Chondrocyte (in vitro differentiated cells): Measurements from ENCODE around the gene PLAC1. TPM values are rescaled to one million over a fixed set of nuclear protein-coding genes. Genes with fewer than 3 reads are reported as not detected.

Source experiments
- DNase-seq: peaks from one replicate; pipeline ENCODE4 v3.0.0; 2021; ENCODE audit warnings: mixed read lengths, low spot score
- H3K27ac Mint-ChIP-seq: one replicate; pipeline ENCODE4 v1.8.0; 2021; ENCODE audit warnings: mild to moderate bottlenecking, moderate library complexity, mixed read lengths; ENCODE audit not compliant: unreplicated experiment
- H3K27me3 Mint-ChIP-seq: 2 replicates; pipeline ENCODE4 v1.8.0; 2021; ENCODE audit warnings: low read depth, mixed read lengths
- H3K36me3 Mint-ChIP-seq: 2 replicates; pipeline ENCODE4 v1.8.0; 2021; ENCODE audit warnings: low read depth, mixed read lengths
- H3K4me1 Mint-ChIP-seq: 2 replicates; pipeline ENCODE4 v1.8.0; 2021; ENCODE audit warnings: low read depth, mild to moderate bottlenecking, mixed read lengths
- H3K4me3 Mint-ChIP-seq: one replicate; pipeline ENCODE4 v1.8.0; 2021; ENCODE audit warnings: mild to moderate bottlenecking, moderate library complexity, mixed read lengths; ENCODE audit not compliant: unreplicated experiment
- H3K9me3 Mint-ChIP-seq: 2 replicates; pipeline ENCODE4 v1.8.0; 2021; ENCODE audit warnings: low read depth, mixed read lengths
- CTCF ChIP-seq: fragments of 200-600 bp; sonication (generic); IDR thresholded peaks from 2 replicates; pipeline ENCODE4 v1.5.0; 2021; ENCODE audit warnings: antibody characterized with exemption, mild to moderate bottlenecking, moderate library complexity
- total RNA-seq: library from RNA; stranded (reverse); gene quantifications from 3 replicates; pipeline ENCODE4 v1.2.1, GENCODE V29; 2021

Gene PLAC1
- total RNA-seq, 1 donor from 2014 or later = not detected

- peaks cover 1% of the 10 kb centered on the region for H3K36me3 Mint-ChIP-seq
- DNase-seq = no peak
- TF ChIP-seq CTCF = no peak
- no peaks in the 10 kb centered on the region for H3K9me3 Mint-ChIP-seq
- H3K27me3 Mint-ChIP-seq = no peaks in the 10 kb centered on the region
- H3K4me3 Mint-ChIP-seq = no peak overlapping the region
- H3K27ac Mint-ChIP-seq = no peak overlapping the region
- H3K4me1 Mint-ChIP-seq = peaks cover 19% of the 10 kb centered on the region
Observed at GRCh38 chrX:134573683-134574035, 84.6 kb downstream of the PLAC1 start.

DNA sequence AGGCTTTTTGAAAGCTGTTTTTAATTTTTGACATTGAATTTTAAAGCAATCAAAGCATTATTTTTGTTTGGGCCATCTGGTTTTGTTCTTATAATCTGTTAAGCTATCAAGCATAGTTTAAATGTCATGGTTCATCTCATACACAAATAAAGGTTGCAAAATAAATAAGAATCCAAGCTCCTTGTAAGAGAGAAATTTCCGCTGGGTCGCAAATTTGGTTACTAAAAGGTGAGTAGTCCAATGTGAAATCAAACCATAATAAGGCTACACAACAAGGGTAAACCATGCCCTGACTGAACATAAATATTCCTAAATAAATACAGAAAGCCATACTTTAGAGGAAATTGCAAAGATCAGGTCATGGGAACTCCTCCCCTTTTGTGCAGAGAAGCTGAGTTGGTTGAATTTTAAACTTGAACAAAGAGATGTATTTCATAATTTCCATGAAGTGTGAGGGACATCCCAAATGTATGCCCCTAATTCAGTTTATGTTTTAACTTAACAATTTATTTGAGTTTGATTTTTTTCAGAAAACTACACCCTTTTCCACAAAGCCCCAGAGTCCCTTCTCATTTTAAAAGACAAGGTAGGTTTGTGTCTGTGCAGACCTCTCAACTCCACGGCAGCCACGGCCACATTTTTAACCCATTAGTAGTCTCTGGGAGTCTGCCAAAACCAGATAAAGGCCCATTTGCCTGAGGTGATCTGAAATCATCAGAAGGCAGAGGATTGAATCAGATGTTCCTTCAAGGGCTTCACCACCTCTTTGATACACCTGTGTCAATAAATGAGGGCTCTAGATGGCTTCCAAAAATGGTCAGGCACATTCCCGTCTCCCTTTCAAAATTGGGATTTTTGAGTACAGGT lies 85.2 kb downstream of the PLAC1 start:
- no peak for DNase-seq
- H3K27me3 Mint-ChIP-seq = no peaks in the 10 kb centered on the region
- peaks cover 19% of the 10 kb centered on the region for H3K4me1 Mint-ChIP-seq
- H3K36me3 Mint-ChIP-seq = peaks cover 1% of the 10 kb centered on the region
- no peak overlapping the region for H3K27ac Mint-ChIP-seq
- H3K9me3 Mint-ChIP-seq = no peaks in the 10 kb centered on the region
- no peak for TF ChIP-seq CTCF
- H3K4me3 Mint-ChIP-seq = no peak overlapping the region

DNA sequence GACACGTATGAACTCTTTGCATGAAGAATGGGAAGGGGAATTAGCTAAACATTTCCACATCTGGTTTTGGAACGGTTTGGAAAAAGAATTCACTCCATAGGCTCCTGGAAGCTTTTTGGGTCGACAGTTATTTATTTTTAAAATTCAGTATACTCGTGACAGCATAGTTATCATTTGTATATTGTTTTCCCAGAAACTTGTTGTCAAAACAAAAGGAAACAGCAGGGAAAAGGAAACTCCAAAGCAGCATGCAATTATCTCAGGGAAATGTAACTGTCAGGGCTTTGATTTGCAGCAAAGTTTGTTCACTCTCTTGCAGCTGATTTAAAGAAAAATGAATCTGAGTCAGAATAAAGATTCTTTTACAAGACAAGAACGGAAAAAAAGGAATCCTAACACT lies 86.5 kb downstream of the PLAC1 start:
- H3K36me3 Mint-ChIP-seq = no peaks in the 10 kb centered on the region
- no peaks in the 10 kb centered on the region for H3K27me3 Mint-ChIP-seq
- TF ChIP-seq CTCF = no peak

GRCh38 chrX:134570899-134571298 lies 87.4 kb downstream of the PLAC1 start:
- Mint-ChIP-seq H3K4me3 (no peak overlapping the region), H3K27ac (no peak overlapping the region), H3K9me3 (no peaks in the 10 kb centered on the region), H3K27me3 (no peaks in the 10 kb centered on the region), H3K4me1 (peaks cover 18% of the 10 kb centered on the region), H3K36me3 (no peaks in the 10 kb centered on the region)
- TF ChIP-seq CTCF = no peak
- DNase-seq = no peak

More for the DNA sequence above, 86.5 kb downstream of the PLAC1 start:
- Mint-ChIP-seq H3K4me3 (no peak overlapping the region), H3K9me3 (no peaks in the 10 kb centered on the region), H3K4me1 (peaks cover 18% of the 10 kb centered on the region), H3K27ac (peak overlapping the region; percentile 17)
- DNase-seq = no peak

GRCh38 chrX:134570509-134570846 lies 87.8 kb downstream of the PLAC1 start:
- Mint-ChIP-seq H3K4me1 (peaks cover 18% of the 10 kb centered on the region), H3K27me3 (no peaks in the 10 kb centered on the region), H3K36me3 (no peaks in the 10 kb centered on the region), H3K9me3 (no peaks in the 10 kb centered on the region), H3K4me3 (no peak overlapping the region), H3K27ac (no peak overlapping the region)
- DNase-seq = no peak
- TF ChIP-seq CTCF = no peak
